ENCODE data around the gene LRCOL1.

The LRCOL1 gene

DNA sequence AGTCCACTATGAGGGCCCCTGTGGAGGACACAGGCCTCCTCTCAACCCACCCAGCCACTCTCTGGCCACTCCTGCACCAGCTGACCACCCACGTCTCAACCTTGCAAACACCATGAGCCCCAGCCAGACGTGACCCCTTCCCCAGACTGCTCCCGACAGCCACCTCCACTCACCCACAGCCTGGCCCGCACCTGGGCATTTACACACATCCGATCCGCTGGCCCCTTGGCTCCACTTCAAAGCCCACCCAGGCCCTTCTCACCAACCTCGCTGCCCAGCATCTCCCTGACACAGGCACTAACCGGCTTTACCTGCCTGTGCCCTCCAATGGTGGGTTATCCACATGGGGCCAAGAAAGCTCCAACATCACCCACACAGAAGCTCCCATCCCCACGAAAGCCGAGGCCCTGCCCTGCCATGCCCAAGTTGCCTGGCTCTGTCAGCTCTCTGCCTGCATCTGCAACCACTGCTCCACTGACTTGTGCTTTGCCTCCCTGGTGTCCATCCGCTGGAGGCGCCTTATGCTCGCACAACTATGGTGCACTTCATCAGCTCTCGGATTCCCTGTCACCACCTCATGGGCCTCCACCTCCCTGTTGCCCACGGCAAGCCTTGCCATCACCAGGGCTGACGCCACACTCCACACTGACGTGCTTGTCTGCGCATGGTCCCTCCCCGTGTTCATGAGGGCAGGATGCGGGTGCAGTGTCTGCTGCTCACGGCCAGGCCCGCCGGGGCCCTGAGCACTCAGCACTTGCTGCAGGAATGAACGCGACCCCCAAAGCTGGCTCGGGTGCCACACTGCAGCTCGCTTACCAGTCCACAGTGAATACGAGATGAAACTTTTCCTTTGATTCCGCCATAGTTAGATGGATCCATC is 24.9 kb upstream of the LRCOL1 start:
- no peak for DNase-seq (ENCODE audit: low spot score)

DNA sequence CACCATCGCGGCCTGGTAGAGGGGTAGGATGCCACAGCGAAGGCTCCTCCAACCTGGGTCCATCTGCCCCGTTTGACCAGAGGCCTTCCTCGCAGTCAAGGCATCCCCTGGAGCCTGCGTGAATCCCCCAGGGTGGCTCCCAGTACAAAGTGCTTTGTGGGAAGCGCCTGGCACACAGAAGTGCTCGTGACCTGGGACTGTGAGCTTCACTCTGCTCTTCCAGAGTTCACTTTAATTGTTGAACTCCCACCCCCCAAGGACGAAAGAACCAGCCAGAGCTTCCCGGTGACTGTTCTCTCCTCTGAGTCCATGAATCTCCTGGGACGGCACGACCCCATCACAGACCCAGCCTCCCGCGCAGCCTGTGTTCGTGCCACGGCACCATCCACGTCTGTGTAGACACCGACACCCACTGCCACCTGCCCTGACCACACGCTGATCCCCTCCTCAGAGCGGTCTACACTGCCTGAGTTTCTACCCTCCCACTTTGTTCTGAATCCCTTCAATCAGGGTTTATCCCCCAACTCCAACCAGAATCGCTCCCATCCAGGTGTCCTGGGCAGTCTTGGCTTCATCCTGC is 24.1 kb upstream of the LRCOL1 start:
- no peak for DNase-seq (ENCODE audit: low spot score)

DNA sequence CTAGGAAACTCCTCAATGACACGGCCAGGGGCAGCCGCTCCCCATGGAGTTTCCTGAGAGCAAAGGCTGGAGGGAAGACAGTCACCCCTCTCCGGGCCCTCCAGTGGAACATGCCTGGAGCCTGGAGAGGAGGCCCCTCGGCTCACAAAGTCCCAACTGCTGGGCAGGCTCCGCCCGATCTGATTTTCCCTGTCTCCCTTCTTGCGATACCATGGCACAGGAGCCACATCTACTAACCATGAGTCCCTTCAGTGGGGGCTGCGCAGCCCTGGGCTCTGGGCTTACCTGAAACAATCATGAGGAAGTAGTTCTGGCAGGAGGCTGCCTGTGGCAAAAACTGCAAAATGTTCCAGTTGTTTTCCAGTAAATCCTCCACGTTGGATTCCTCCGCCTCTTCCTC is 23.5 kb upstream of the LRCOL1 start:
- DNase-seq (ENCODE audit: low spot score), result no peak

- DNase-seq (ENCODE audit: low spot score), result no peak
These were observed 23.0 kb upstream of the LRCOL1 start for GRCh38 chr12:132633398-132633797.

GRCh38 chr12:132632521-132633228 is 22.3 kb upstream of the LRCOL1 start:
- DNase-seq (ENCODE audit: low spot score), result no peak

DNA sequence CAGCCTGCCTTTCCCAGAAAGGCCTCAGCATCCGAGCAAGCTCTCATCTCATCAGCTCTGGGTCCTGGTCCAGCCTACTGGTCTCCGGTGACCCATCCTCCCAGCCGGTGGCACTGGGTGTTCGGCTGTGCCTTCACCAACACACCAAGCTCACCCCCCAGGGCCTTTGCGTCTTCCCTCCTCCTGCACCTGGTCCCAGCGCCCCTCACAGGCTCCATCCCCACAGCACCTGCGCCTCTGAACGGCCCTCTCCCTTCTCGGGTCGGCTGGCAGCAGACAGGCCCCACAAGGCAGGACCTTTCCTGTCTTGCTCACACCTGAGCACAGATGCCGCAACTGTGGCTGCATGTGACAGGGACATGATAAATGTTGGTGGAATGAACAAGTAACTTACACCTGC is 21.3 kb upstream of the LRCOL1 start:
- no peak for DNase-seq (ENCODE audit: low spot score)

DNA sequence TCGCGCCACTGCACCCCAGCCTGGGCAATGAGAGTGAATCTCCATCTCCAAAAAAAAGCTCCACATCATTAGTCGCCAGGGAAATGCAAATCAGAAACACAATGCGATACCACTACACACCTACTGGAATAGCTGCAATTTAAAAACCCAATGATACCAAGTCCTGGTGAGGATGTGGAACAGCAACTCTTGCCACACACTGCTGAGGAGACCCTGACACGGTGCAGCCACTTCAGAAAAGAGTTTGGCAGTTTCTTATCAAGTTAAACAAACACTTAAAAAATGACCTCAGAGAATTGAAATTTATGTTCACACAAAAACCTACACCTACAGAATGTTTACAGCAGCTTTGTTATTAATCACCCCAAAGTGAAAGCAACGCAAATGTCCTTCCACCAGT is 20.3 kb upstream of the LRCOL1 start:
- no peak for DNase-seq (ENCODE audit: low spot score)

DNA sequence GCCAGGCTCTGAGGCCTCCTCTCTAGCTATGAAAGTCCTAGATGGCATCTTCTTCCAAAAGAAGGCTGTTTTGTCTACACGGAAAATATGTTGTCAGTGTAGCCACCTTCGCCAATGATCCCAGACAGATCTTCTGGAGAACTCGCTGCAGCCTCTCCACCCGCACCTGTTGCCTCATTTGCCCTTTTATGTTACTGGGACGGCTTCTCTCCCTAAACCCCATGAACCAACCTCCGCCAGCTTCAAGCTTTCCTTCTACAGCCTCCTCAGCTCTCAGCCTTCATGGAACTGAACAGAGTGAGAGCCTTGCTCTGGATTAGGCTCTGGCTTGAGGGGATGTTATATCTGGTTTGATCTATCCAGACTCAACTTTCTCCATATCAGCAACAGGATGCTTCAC is 18.9 kb upstream of the LRCOL1 start:
- no peak for DNase-seq (ENCODE audit: low spot score)

- no peak for DNase-seq (ENCODE audit: low spot score)
These were observed 15.5 kb upstream of the LRCOL1 start for GRCh38 chr12:132625731-132626430.

DNA sequence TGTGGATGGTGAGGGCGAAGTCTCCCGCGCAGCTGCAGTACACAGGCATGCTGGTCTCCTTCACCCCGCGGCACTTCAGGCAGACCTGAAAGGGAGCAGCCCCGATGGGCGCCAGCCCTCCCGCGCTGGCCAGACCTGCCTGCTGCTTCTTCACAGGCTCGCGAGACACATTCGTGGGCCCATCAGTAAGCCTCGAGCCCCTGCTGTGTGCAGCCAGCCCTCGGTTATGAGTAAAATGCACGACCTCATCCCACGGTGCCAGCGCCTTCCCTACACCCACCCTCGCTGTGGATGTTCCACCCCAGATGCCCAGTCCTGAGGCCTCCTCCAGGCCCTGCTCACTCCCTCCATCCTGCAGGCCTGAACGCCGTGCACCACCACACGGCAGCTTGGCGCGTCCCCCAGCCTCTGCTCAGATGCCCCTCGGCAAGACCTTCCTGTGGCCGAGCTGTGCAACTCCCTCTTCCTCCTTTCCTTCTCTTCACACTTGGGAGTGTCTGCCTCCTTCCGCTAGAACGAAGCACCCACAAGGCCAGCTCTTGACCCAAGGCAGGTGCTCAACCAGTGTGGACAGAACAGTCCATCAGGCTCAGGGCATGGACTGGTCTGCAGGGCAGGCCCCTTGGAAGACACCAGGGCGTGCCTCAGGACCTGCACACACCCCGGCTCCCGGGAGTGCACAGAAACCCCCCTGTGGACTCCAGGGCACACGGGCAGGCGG is 14.7 kb upstream of the LRCOL1 start:
- no peak for DNase-seq (ENCODE audit: low spot score)

DNA sequence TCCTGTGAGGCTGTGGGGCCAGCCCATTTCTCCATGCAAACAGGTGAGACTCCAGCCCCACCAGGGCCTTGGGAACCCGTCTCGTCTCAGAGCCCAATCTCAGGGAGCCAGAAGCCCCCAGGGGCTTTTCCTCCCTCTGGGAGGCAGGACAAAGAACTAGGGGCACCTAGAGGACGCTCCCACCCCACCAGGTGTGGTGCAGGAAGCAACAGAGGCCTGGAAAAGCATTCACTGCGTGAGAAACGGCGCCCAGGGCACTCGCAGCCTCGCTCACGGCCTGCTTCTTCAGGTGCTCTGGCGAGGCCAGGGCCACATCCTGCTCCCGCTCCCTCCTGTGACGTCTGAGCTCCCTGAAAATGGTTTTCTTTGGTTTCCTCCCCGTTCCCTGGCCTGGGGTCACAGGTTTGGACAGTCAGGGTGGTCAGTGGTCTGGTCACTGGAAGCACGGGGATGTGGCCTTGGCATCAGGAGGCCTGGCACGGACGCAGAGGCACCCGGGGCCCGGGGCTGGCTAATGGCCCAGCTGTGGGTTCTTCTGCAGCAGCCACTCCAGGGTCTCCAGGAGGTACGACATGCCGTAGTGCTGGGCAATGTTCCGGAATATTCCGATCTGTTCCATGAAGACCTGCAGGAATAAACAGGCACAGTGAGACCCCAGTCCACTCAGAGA is 13.9 kb upstream of the LRCOL1 start:
- DNase-seq (ENCODE audit: low spot score), result no peak

- no peak for DNase-seq (ENCODE audit: low spot score)
These were observed 12.9 kb upstream of the LRCOL1 start for GRCh38 chr12:132623072-132623869.

DNA sequence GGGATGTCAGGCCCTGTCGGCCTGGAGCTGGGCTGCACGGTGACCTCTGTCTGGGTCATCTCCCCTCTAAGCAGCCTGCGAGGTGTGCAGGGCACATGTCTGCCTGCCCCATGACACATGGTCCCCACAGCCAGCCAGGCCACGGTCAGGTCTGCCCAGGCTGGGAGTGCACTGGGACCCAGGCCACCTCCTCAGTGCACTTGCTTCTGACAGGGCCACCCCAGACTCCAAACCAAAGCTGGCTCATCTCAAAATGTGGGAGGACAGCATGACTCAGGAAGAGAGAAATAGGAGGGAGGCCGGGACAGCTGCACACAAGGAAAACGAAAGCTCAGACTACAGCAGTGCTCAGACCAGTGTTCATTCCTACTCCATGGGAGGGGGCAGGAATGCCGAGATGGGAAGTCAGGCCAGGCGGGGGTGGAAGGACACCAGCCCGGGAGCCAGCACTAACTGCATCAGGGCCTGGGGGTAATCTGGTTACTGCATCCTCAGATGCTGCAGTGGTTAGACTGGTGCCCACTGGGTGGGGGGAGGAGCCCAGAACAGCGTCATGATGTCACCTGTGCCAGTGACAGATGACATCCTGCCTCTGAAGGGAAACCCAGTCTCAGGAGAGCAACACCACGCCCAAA is 12.2 kb upstream of the LRCOL1 start:
- peak; percentile 90 for DNase-seq (ENCODE audit: low spot score)

DNA sequence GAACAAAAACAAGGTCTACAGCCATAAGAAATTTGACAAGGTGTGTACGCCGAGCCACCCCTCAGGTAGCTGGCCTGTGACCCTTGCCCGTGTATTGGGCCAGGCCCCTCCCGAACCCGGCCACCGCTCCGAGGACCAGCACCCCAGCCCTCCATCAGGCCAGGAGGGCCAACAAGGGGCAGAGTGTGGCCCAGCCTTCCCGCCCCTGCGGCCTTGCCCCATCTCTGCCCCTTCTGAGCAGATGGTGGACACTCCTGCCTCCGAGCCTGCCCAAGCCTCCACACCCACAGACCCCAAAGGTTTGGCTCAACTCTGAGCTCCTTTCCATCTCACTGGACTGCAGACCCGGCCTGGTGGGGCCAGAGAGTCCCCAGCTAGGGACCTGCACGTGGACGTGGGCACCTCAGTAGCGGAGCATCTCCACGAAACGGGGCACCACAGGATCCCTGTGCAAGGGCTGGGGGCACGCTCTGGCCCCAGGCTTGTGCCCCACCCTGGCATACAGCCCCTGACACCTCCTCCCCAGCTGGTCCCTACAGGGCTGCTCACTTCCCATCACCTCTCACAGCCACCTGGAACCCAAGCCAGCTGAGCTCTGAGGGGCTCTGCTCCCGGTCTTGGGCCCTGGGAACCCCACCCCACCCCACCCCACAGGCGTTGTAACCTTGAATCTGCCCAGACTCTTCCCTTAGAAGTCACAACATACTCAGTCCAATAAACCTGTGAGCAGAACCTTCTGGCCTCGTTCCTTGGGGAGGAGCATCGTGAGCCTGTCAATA is 11.5 kb upstream of the LRCOL1 start:
- no peak for DNase-seq (ENCODE audit: low spot score)

DNA sequence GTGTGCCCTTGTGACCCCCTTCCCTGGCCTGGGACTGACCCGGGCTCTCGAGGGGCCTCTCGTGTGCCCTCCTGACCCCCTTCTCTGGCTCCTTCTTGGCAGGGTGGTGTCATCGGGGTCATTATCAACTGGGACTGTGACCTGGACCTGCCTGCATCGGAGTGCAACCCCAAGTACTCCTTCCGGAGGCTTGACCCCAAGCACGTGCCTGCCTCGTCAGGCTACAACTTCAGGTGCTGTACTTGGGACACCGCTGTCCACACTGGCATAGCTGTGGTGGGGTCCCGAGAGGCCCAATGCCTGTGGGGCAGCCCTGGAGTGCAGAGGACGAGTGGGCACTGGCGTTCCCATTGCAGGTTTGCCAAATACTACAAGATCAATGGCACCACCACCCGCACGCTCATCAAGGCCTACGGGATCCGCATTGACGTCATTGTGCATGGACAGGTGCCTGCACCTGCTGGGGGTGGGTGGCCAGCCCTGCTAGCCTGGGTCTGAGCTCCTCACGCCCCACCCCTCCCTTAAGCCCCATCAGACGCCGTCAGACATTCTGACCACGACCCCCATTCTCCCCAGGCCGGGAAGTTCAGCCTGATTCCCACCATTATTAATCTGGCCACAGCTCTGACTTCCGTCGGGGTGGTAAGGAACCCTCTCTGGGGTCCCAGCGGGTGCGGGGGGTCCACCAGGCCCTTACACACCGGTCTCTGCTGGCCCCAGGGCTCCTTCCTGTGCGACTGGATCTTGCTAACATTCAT is 10.7 kb upstream of the LRCOL1 start:
- DNase-seq (ENCODE audit: low spot score), result no peak

- no peak for DNase-seq (ENCODE audit: low spot score)
These were observed 9.9 kb upstream of the LRCOL1 start for GRCh38 chr12:132620113-132620898.

GRCh38 chr12:132619386-132620112 is 9.2 kb upstream of the LRCOL1 start:
- DNase-seq (ENCODE audit: low spot score), result no peak

Data from AG08396 (cell line).